Fibroblast of the aortic adventitia (primary cell): ENCODE results near the gene NUP58. TPM values are rescaled to one million over a fixed set of nuclear protein-coding genes. Genes with fewer than 3 reads are reported as not detected.

Experiments used
- DNase-seq: peaks from one replicate; pipeline ENCODE4 v3.0.0-alpha.2; 2010; ENCODE audit warnings: low read depth
- H3K4me3 ChIP-seq: 2 replicates; pipeline ENCODE4 v1.5.1; 2011; ENCODE audit warnings: low read depth, mild to moderate bottlenecking, control low read depth, low read length, moderate library complexity
- CTCF ChIP-seq: IDR thresholded peaks from 2 replicates; pipeline ENCODE4 v1.5.1; 2011; ENCODE audit warnings: mild to moderate bottlenecking, low read length, control low read depth, inconsistent platforms; ENCODE audit not compliant: insufficient read depth
- total RNA-seq: library from RNA; depleted of rRNA; stranded (reverse); fragments of >200 nt; gene quantifications from 2 replicates; pipeline ENCODE4 v1.2.3, GENCODE V29; 2012; ENCODE audit warnings: low replicate concordance

The NUP58 gene
- total RNA-seq, 1 donor = 57.3 TPM

DNA sequence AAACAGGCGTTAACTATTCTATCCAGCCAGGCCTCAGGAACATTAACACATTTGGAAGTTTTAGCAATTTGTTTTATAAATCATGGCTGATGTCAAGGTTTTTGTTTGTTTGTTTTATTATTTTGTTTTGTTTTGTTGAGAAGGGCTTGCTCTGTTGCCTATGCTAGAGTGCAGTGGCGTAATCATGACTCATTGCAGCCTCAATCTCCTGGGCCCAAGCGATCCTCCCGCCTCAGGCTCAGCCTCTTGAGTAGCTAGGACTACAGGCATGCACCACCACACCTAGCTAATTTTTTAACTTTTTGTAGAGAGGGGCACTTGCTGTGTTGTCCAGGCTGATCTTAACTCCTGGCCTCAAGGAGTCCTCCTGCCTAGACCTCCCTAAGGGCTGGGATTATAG is 28.3 kb downstream of the NUP58 start:
- TF ChIP-seq CTCF = no peak
- no peak for DNase-seq
- H3K4me3 ChIP-seq = no peak overlapping the region

DNA sequence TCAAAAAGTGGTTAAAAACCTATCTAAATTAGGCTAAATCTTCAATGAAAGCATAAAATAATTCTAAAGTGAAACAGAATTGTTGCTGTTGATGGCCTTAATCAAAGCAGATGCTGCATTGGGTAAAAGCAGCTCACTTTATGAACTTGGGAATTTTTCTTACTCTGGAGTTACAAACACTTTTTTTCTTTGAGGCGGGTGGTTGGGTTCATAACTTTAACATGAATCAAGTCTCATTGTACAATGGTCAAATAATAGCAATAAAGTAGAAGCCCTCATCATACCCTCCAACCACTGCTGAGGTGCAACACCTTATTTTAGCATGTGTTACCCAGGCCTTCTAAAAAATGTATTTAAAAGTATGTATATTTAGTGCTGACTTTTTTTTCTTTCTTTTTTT is 29.1 kb downstream of the NUP58 start:
- H3K4me3 ChIP-seq = no peak overlapping the region
- DNase-seq = no peak
- TF ChIP-seq CTCF = no peak

- TF ChIP-seq CTCF = no peak
- H3K4me3 ChIP-seq = no peak overlapping the region
- DNase-seq = peak; percentile 58
Measured at GRCh38 chr13:25335856-25336255, 34.4 kb downstream of the NUP58 start.

DNA sequence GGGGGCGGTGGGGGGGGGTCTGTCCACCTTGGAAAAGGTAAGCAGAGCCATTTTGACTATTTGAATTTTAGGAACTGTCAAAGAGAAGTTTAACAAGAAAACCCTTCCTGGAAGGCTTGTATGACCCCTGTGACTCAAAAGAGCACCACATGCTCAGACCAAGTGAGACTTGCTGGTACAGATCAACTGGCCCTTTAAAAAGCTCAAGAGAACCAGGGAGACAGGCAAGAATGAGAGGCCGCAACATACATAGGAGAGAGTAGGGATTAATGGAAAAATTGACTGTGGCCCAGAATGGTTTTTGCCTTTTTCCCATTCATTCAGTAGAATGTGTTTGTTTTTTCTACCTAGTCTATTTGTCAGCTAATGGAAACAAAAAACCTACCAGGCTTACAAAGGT is 44.2 kb downstream of the NUP58 start:
- no peak for TF ChIP-seq CTCF
- H3K4me3 ChIP-seq = no peak overlapping the region
- no peak for DNase-seq

DNA sequence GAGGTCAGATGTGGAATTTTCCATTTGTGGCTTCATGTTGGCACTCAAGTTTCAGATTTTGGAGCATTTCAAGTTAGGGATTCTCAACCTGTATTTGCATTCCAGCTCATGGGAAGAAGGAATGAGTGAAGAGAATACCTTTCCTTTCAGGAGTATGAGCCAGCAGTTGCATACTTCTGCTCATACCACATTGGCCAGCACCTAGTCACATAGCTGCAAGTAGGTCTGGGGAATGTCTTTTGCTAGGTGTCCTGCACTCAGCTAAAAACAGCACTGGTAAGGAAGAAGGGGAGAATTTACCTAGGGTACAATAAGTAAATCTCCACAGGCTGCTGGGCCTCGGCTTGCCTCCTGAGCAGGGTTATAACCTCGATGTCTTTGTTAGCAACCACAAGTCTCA is 45.7 kb downstream of the NUP58 start:
- H3K4me3 ChIP-seq = no peak overlapping the region
- TF ChIP-seq CTCF = no peak
- DNase-seq = no peak

DNA sequence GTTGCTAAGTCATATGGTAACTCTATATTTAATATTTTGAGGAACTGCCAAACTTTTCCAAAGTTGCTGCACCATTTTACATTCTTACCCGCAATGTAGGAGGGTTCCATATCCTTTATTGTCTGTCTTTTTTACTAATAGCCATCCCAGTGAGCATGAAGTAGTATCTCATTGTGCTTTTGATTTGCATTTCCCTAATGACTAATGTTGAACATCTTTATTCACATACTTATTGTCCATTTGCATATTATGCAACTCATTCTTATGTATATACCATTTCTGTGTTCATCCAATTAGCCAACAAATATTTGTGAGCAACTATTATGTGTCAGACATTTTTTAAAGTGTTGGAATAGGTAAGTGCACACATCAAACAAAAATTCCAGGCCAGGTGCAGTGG is 50.0 kb downstream of the NUP58 start:
- H3K4me3 ChIP-seq = no peak overlapping the region
- TF ChIP-seq CTCF = no peak
- no peak for DNase-seq

DNA sequence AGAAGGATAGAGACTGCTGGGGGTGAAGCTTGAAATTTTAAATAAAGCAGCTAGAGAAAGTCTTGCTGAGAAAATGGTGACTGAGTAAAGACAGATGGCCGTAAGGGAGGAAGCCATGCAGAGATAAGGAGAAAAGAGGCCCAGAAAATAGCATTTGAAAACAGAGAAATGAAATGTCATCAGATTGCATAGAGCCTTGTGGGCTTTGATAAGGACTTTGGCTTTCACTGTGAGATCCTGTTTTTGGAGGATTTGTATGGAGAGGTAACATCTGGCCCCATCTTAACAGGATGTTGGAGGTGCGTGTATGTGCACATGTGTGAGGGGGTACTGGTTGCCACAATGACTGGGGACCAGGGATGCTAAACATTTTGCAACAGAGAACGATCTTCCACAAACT is 50.8 kb downstream of the NUP58 start:
- no peak overlapping the region for H3K4me3 ChIP-seq
- TF ChIP-seq CTCF = no peak

More for the DNA sequence above, 50.8 kb downstream of the NUP58 start:
- DNase-seq = peak; percentile 10
